ENCODE measurements around the gene RPN2.

The RPN2 gene

GRCh38 chr20:37179683-37180524, 774 bp downstream of the RPN2 start:
- DNase-seq = no peak

- DNase-seq = no peak
Observed at GRCh38 chr20:37185686-37186085, 6.6 kb downstream of the RPN2 start.

- DNase-seq = no peak
Observed at GRCh38 chr20:37188787-37189186, 9.7 kb downstream of the RPN2 start.

- DNase-seq = no peak
Observed at GRCh38 chr20:37189416-37190016, 10.4 kb downstream of the RPN2 start.

- no peak for DNase-seq
Observed at GRCh38 chr20:37190354-37191112, 11.4 kb downstream of the RPN2 start.

- DNase-seq = peak; percentile 29
Observed at GRCh38 chr20:37192137-37192854, 13.2 kb downstream of the RPN2 start.

GRCh38 chr20:37193226-37193625, 14.1 kb downstream of the RPN2 start:
- no peak for DNase-seq

GRCh38 chr20:37193821-37194220, 14.7 kb downstream of the RPN2 start:
- no peak for DNase-seq

GRCh38 chr20:37194621-37195417, 15.7 kb downstream of the RPN2 start:
- no peak for DNase-seq

- DNase-seq = no peak
Observed at GRCh38 chr20:37198932-37199660, 20.0 kb downstream of the RPN2 start.

GRCh38 chr20:37200376-37200775, 21.2 kb downstream of the RPN2 start:
- DNase-seq = no peak

GRCh38 chr20:37200926-37201826, 22.0 kb downstream of the RPN2 start:
- DNase-seq = no peak

GRCh38 chr20:37201827-37202162, 22.7 kb downstream of the RPN2 start:
- DNase-seq = no peak

GRCh38 chr20:37202267-37202943, 23.3 kb downstream of the RPN2 start:
- DNase-seq = no peak

- DNase-seq = no peak
Observed at GRCh38 chr20:37204056-37204455, 24.9 kb downstream of the RPN2 start.

- DNase-seq = no peak
Observed at GRCh38 chr20:37205130-37205529, 26.0 kb downstream of the RPN2 start.

- no peak for DNase-seq
Observed at GRCh38 chr20:37205794-37206193, 26.7 kb downstream of the RPN2 start.

- DNase-seq = no peak
Observed at GRCh38 chr20:37207171-37207570, 28.0 kb downstream of the RPN2 start.

GRCh38 chr20:37209193-37209592, 30.1 kb downstream of the RPN2 start:
- DNase-seq = no peak
